ENCODE data around the gene HCN2. TPM values are rescaled to one million over a fixed set of nuclear protein-coding genes. Genes with fewer than 3 reads are reported as not detected.
A peak's percentile ranks its signal among the peaks of the same experiment; 100 is the strongest.

The HCN2 gene
- total and polyA plus RNA-seq, 2 of the 13 experiments (the other 11 are each of a cell fraction or from before 2014, with no cell fraction given) = 0.01 TPM; not detected in 1

- TF ChIP-seq SMAD3 (CRISPR knock-in tag; IDR thresholded peaks at IDR 0.05) = peak; percentile 71; the same call in 1 of the 2 replicates
- no peak for TF ChIP-seq ZNF292 (CRISPR knock-in tag; IDR thresholded peaks at IDR 0.05; ENCODE audit: borderline replicate concordance, low read depth)
- no peak for TF ChIP-seq ARID2 (CRISPR knock-in tag; IDR thresholded peaks at IDR 0.05; ENCODE audit: borderline replicate concordance)
- peak; percentile 79; the same call in 1 of the 2 replicates for TF ChIP-seq ZNF563 (CRISPR knock-in tag; IDR thresholded peaks at IDR 0.05)
- TF ChIP-seq BORCS8-MEF2B (CRISPR knock-in tag; IDR thresholded peaks at IDR 0.05) = 0 out of 2 replicates have a peak, but pooled peaks have one; percentile 50
- TF ChIP-seq ZNF225 (CRISPR knock-in tag; IDR thresholded peaks at IDR 0.05) = peak; percentile 31; the same call in 1 of the 2 replicates
- TF ChIP-seq ZNF557 (CRISPR knock-in tag; IDR thresholded peaks at IDR 0.05) = peak; percentile 84; the same call in 1 of the 2 replicates
- peak; percentile 62 for TF ChIP-seq ZNF687 (CRISPR knock-in tag; IDR thresholded peaks at IDR 0.05)
- peak; percentile 86; the same call in 1 of the 2 replicates for TF ChIP-seq SATB2 (CRISPR knock-in tag; IDR thresholded peaks at IDR 0.05)
- TF ChIP-seq, protein P1, sequence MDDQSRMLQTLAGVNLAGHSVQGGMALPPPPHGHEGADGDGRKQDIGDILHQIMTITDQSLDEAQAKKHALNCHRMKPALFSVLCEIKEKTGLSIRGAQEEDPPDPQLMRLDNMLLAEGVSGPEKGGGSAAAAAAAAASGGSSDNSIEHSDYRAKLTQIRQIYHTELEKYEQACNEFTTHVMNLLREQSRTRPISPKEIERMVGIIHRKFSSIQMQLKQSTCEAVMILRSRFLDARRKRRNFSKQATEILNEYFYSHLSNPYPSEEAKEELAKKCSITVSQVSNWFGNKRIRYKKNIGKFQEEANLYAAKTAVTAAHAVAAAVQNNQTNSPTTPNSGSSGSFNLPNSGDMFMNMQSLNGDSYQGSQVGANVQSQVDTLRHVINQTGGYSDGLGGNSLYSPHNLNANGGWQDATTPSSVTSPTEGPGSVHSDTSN (CRISPR knock-in tag; IDR thresholded peaks at IDR 0.05; ENCODE audit: borderline replicate concordance) = peak; percentile 89
- TF ChIP-seq LRRFIP1 (CRISPR knock-in tag; conservative IDR thresholded peaks at IDR 0.05) = no peak
- TF ChIP-seq HES4 (CRISPR knock-in tag; IDR thresholded peaks at IDR 0.05; ENCODE audit: borderline replicate concordance) = peak; percentile 90; the same call in 1 of the 2 replicates
- TF ChIP-seq ZNF773 (CRISPR knock-in tag; IDR thresholded peaks at IDR 0.05; ENCODE audit: borderline replicate concordance) = peak; percentile 73; the same call in 1 of the 2 replicates
- no peak for TF ChIP-seq RFXANK (CRISPR knock-in tag; IDR thresholded peaks at IDR 0.05)
- no peak for TF ChIP-seq FOXA3 (CRISPR knock-in tag; IDR thresholded peaks at IDR 0.05)
- TF ChIP-seq SIX4 (CRISPR knock-in tag; IDR thresholded peaks at IDR 0.05) = peak; percentile 56; the same call in 1 of the 2 replicates
- no peak for TF ChIP-seq KAT2B (IDR thresholded peaks at IDR 0.05; ENCODE audit: borderline replicate concordance, low read depth, low read length)
- TF ChIP-seq MLXIP (CRISPR knock-in tag; IDR thresholded peaks at IDR 0.05; ENCODE audit: borderline replicate concordance) = peak; percentile 87
Observed at GRCh38 chr19:591099-591958, 1.6 kb downstream of the HCN2 start (continued).

Data from HepG2 (cell line).